Stimulated activated CD4-positive, alpha-beta T cell treated with anti-CD3 and anti-CD28 coated beads, Interleukin-2, amount 100 ng/mL, for 4 hours (primary cell): ENCODE measurements around the gene GRIK1.

ENCODE experiments used
- DNase-seq: peaks from one replicate; pipeline ENCODE4 v3.0.0-alpha.2; 2020; ENCODE audit warnings: low read depth

Gene GRIK1

GRCh38 chr21:29671728-29672127, 268.1 kb downstream of the GRIK1 start:
- no peak for DNase-seq

GRCh38 chr21:29670228-29670627, 269.6 kb downstream of the GRIK1 start:
- no peak for DNase-seq

- DNase-seq: no peak
Observed at GRCh38 chr21:29669416-29669815, 270.4 kb downstream of the GRIK1 start.

GRCh38 chr21:29667651-29668050, 272.1 kb downstream of the GRIK1 start:
- no peak for DNase-seq

GRCh38 chr21:29664615-29665014, 275.2 kb downstream of the GRIK1 start:
- no peak for DNase-seq

GRCh38 chr21:29661672-29662442, 277.9 kb downstream of the GRIK1 start:
- no peak for DNase-seq

GRCh38 chr21:29660047-29660720, 279.6 kb downstream of the GRIK1 start:
- no peak for DNase-seq

GRCh38 chr21:29658934-29659203, 280.9 kb downstream of the GRIK1 start:
- DNase-seq: no peak

- no peak for DNase-seq
Observed at GRCh38 chr21:29658177-29658933, 281.4 kb downstream of the GRIK1 start.

- no peak for DNase-seq
Observed at GRCh38 chr21:29657240-29657989, 282.4 kb downstream of the GRIK1 start.

- no peak for DNase-seq
Observed at GRCh38 chr21:29656504-29657239, 283.1 kb downstream of the GRIK1 start.

- DNase-seq: no peak
Observed at GRCh38 chr21:29655577-29655976, 284.2 kb downstream of the GRIK1 start.

- DNase-seq: no peak
Observed at GRCh38 chr21:29654855-29655254, 284.9 kb downstream of the GRIK1 start.

GRCh38 chr21:29654203-29654602, 285.6 kb downstream of the GRIK1 start:
- no peak for DNase-seq

- DNase-seq: no peak
Observed at GRCh38 chr21:29650523-29651022, 289.2 kb downstream of the GRIK1 start.

- no peak for DNase-seq
Observed at GRCh38 chr21:29649406-29649814, 290.4 kb downstream of the GRIK1 start.

- DNase-seq: no peak
Observed at GRCh38 chr21:29648710-29649240, 291.0 kb downstream of the GRIK1 start.

GRCh38 chr21:29647353-29647781, 292.4 kb downstream of the GRIK1 start:
- no peak for DNase-seq

- no peak for DNase-seq
Observed at GRCh38 chr21:29645666-29646553, 293.9 kb downstream of the GRIK1 start.

GRCh38 chr21:29643289-29643688, 296.5 kb downstream of the GRIK1 start:
- no peak for DNase-seq
